Stomach (tissue), 9 donors: ENCODE measurements around the gene FXR2. TPM values are rescaled to one million over a fixed set of nuclear protein-coding genes. Genes with fewer than 3 reads are reported as not detected.

Source experiments
- DNase-seq, 2 donors: peaks; one replicate each; pipeline versions ENCODE4 v3.0.0 to v3.0.0-alpha.2; 2013 to 2019
- H3K27ac ChIP-seq, 5 donors: fragments of 200-600 bp in 4 of 5; sonication (generic) in 4 of 5; one replicate each; pipeline ENCODE4 v1.5.1; 2013 to 2019; ENCODE audit warnings: mild to moderate bottlenecking in 1 of 5, moderate library complexity in 1 of 5
- H3K27me3 ChIP-seq, 3 donors: fragments of 200-600 bp; sonication (generic); one replicate each; pipeline ENCODE4 v1.5.1; 2017 to 2019; ENCODE audit warnings: mixed run types in 1 of 3
- H3K36me3 ChIP-seq, 4 donors: fragments of 200-600 bp; sonication (generic); 1 replicate in 3 of 4; 2 replicates in 1 of 4; pipeline ENCODE4 v1.5.1; 2016 to 2019
- H3K4me1 ChIP-seq, 4 donors: fragments of 200-600 bp; sonication (generic); one replicate each; pipeline ENCODE4 v1.5.1; 2016 to 2019
- H3K4me3 ChIP-seq, 4 donors: fragments of 200-600 bp; sonication (generic) in 3 of 4; one replicate each; pipeline ENCODE4 v1.5.1; 2016 to 2019; ENCODE audit warnings: mild to moderate bottlenecking in 1 of 4
- H3K9me3 ChIP-seq, 4 donors: fragments of 200-600 bp; sonication (generic); one replicate each; pipeline ENCODE4 v1.5.1; 2016 to 2019
- EP300 ChIP-seq: sonication (generic); formaldehyde crosslinking; IDR thresholded peaks from one replicate; pipeline ENCODE4 v1.6.1; 2017; ENCODE audit warnings: antibody characterized with exemption
- POLR2A ChIP-seq, 4 donors: fragments of 450-650 bp; IDR thresholded peaks; one replicate each; pipeline ENCODE4 v1.6.1; 2016; ENCODE audit warnings: antibody characterized with exemption in 4 of 4, control low read depth in 2 of 4, mild to moderate bottlenecking in 1 of 4, moderate library complexity in 1 of 4
- POLR2AphosphoS5 ChIP-seq, 3 donors: sonication (generic); formaldehyde crosslinking; IDR thresholded peaks; one replicate each; pipeline ENCODE4 v1.6.1; 2016; ENCODE audit warnings: antibody characterized with exemption in 3 of 3
- WGBS, 5 donors: extraction: QIAGEN DNeasy Blood & Tissue Kit in 3 of 5; methylation state at CpG; one replicate each; pipeline versions ENCODE4 v1.1.5 to v1.1.7; 2013 to 2018; 5-methylcytosine and 5-hydroxymethylcytosine counted together
- intact Hi-C: fragments of 100-400 bp; cut with DNase I; formaldehyde crosslinking; loops from one replicate; pipeline ENCODE4 v1.15.1; 2023; ENCODE audit warnings: low total_unique reads
- polyA plus RNA-seq, 3 donors: library from polyadenylated mRNA; stranded (reverse); fragments of 200-250 nt; gene quantifications; one replicate each; pipeline ENCODE4 v1.2.3, GENCODE V29; 2013
- total RNA-seq, 5 donors: library from RNA; depleted of rRNA; stranded (reverse); fragments of >200 nt; gene quantifications; one replicate each; pipeline versions ENCODE4 v1.1.0 to v1.2.3, GENCODE V29; 2014 to 2016
- TF ChIP-seq, protein P1 (sequence below), 7 experiments: fragments of 450-650 bp in 4 of 7; fragments of 200-600 bp in 3 of 7; sonication (generic) in 3 of 7; IDR thresholded peaks; one replicate each; pipeline ENCODE4 v1.5.1; 2016 to 2019; ENCODE audit warnings: antibody characterized with exemption in 7 of 7, control low read depth in 2 of 7, mild to moderate bottlenecking in 1 of 7
- donor health status: healthy with polysubstance abuse.
- donor health status: Bipolar disorder and iron deficiency.
- donor health status: healthy.

FXR2 gene
- total and polyA plus RNA-seq, 8 donors: 11.0 to 33.3 (median 23.3) TPM

DNA sequence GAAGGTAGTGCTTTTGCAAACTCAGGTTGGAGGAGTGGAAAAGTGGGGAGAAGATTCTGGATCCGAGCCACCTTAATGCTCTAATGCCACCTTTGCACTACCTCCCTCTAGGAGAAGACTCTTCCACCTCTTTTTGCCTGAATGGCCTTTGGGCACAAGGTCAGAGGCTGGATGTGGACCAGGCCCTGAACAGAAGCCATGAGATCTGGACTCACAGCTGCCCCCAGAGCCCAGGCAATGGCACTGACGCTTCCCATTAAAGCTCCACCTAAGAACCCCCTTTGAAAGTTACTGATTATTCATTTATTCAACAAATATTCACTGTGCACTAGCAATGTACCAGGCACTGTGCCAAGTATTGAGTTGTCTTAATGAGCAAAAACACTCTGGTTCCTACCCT is 18.4 kb upstream of the FXR2 start:
- DNase-seq: peak in 1 of 2 donors; percentile 34
- WGBS, 5 donors: 72 to 88% (median 86%) methylated on average over 2 of the region's 2 CpGs
- Histone ChIP-seq H3K36me3 (no peaks in the 10 kb centered on the region), H3K4me1 (peaks cover 0 to 3% (median 2%) of the 10 kb centered on the region in 4 donors), H3K4me3 (no peak overlapping the region), H3K27me3 (no peaks in the 10 kb centered on the region), H3K27ac (no peak overlapping the region), H3K9me3 (no peaks in the 10 kb centered on the region)
- intact Hi-C loops: loop anchor here (10.0 kb wide), 1 partner anchor 52 kb away; the partner anchor contains the start of genes TP53 and WRAP53
- TF ChIP-seq EP300: no peak
- TF ChIP-seq, protein P1, sequence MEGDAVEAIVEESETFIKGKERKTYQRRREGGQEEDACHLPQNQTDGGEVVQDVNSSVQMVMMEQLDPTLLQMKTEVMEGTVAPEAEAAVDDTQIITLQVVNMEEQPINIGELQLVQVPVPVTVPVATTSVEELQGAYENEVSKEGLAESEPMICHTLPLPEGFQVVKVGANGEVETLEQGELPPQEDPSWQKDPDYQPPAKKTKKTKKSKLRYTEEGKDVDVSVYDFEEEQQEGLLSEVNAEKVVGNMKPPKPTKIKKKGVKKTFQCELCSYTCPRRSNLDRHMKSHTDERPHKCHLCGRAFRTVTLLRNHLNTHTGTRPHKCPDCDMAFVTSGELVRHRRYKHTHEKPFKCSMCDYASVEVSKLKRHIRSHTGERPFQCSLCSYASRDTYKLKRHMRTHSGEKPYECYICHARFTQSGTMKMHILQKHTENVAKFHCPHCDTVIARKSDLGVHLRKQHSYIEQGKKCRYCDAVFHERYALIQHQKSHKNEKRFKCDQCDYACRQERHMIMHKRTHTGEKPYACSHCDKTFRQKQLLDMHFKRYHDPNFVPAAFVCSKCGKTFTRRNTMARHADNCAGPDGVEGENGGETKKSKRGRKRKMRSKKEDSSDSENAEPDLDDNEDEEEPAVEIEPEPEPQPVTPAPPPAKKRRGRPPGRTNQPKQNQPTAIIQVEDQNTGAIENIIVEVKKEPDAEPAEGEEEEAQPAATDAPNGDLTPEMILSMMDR (IDR thresholded peaks at IDR 0.05): no peak
- TF ChIP-seq POLR2A (IDR thresholded peaks at IDR 0.05): no peak
- TF ChIP-seq POLR2AphosphoS5 (IDR thresholded peaks at IDR 0.05): no peak

DNA sequence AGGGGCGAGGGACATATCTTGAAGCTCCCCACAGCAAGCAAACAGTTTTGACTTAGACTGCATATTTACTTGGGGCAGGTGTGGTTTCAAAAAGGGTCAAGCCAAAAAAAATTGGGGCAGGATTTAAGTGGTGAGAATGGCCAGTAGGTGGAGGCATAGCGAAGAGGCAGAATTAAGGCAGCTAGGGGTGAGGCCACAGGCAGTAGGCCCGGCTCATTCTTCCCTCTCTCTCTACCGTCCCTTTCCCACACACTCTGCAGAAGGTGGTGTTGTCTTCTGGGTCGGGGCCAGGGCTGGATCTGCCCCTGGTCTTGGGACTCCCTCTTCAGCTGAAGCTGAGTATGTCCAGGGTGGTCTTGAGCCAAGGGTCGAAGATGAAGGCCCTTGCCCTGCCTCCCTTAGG is 17.8 kb upstream of the FXR2 start:
- Histone ChIP-seq H3K27ac (no peak overlapping the region), H3K27me3 (no peaks in the 10 kb centered on the region), H3K9me3 (no peaks in the 10 kb centered on the region), H3K4me1 (peaks cover 0 to 6% (median 5%) of the 10 kb centered on the region in 4 donors), H3K36me3 (no peaks in the 10 kb centered on the region), H3K4me3 (no peak overlapping the region)
- 25 to 33% (median 30%) methylated on average over 6 of the region's 6 CpGs for WGBS, 5 donors
- intact Hi-C loops: loop anchor here (10.0 kb wide), 1 partner anchor 52 kb away; the partner anchor contains the start of genes TP53 and WRAP53
- TF ChIP-seq, protein P1 (IDR thresholded peaks at IDR 0.05): peak in 5 of 7 experiments; percentile 8 to 54 (median 33)
- peak in 1 of 3 donors; percentile 3 for TF ChIP-seq POLR2AphosphoS5 (IDR thresholded peaks at IDR 0.05)
- no peak for TF ChIP-seq POLR2A (IDR thresholded peaks at IDR 0.05)
- TF ChIP-seq EP300: no peak
- DNase-seq: peak; percentile 31 to 67

DNA sequence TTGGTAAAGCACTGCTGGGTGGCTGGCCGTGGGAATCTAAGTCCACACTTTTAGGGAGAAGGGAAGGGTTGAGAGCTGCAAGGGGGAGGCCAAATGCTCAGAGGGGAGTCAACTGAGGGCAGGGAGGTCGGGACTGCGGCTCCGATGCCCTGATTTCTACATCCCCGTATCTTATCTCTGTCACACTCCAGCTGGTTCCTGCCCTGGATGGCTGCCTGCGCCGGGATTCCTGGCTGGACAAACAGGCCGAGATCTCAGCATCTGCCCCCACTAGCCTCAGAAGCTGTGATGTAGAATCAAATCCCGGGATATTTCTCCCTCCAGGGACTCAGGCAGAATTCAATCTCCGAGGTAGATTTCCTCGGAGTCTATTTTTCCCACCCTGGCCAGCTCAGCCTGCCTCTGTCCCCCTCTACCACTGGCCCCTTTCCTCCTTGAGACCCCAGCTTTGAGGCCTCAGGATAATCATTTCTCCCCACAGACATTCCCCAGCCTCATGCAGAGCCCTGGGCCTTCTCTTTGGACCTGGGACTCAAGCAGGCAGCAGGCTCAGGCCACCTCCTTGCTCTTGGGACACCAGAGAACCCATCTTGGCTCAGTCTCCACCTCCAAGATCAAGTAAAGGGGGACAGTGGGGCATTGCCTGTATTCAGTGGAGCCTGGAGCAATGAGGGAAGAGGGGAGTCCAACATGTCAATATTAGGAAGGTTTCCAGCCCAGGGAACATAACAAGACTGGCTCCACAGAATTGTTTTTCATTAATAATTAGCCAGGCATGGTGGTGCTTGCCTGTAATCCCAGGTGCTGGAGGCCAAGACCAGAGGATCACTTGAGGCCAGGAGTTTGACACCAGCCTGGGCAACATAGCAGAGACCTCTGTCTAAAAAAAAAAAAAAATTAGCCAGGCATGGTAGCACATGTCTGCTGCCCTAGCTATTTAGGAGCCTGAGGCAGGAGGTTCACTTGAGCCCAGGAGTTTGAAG is 17.0 kb upstream of the FXR2 start:
- intact Hi-C loops: loop anchor here (10.0 kb wide), 1 partner anchor 53 kb away; the partner anchor contains the start of genes TP53 and WRAP53
- 34 to 65% (median 48%) methylated on average over 4 to 11 of the region's 11 CpGs for WGBS, 5 donors

More for the DNA sequence above, 17.0 kb upstream of the FXR2 start:
- H3K4me1 ChIP-seq: peaks cover 7 to 12% (median 9%) of the 10 kb centered on the region in 4 donors
- H3K4me3 ChIP-seq: no peak overlapping the region
- TF ChIP-seq EP300: no peak
- no peak for TF ChIP-seq POLR2AphosphoS5 (IDR thresholded peaks at IDR 0.05)
- TF ChIP-seq, protein P1 (IDR thresholded peaks at IDR 0.05): no peak
- TF ChIP-seq POLR2A (IDR thresholded peaks at IDR 0.05): no peak
- H3K27me3 ChIP-seq: no peaks in the 10 kb centered on the region
- H3K27ac ChIP-seq: no peak overlapping the region
- H3K9me3 ChIP-seq: no peaks in the 10 kb centered on the region
- H3K36me3 ChIP-seq: no peaks in the 10 kb centered on the region
- no peak for DNase-seq
